SIG-M5 treated with dmso at 0.1 percent for 504 hours (cell line): ENCODE results near the gene TRPM1.

Source experiments
- DNase-seq: peaks from one replicate; lab custom pipeline; 2025; ENCODE audit not compliant: unreplicated experiment; lab: John Stamatoyannopoulos, UW

The TRPM1 gene

GRCh38 chr15:31101262-31102038 is at the start of gene TRPM1:
Gene TRPM1 (minus strand): TSS chr15:31101725. CDS start chr15:31081355, 20,370 bp downstream.
- no peak for DNase-seq

- DNase-seq, result no peak
Observed at GRCh38 chr15:31150732-31151231, 49.3 kb upstream of the TRPM1 start.

GRCh38 chr15:31149987-31150386 is 48.5 kb upstream of the TRPM1 start:
- no peak for DNase-seq

DNA sequence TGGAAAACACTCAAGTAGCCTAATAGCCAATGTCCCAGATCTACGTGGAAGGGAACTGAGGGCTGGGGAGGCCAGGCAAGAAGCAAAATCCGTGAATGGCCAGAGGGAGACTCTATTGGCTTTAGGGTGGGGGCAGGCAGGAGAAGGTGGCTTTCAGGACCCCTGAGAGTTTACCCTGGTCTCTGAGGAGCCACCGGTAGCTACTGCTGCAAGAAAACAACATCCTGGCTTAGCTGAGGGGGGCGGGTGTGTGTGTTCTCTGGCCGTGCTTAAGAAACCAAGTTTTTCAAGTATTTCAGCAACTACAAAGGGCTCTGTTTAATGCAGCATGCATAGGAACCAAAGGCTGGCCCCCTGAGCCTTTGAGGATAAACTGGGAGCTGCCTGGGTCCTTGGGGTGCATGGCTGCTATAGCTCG is 47.6 kb upstream of the TRPM1 start:
- no peak for DNase-seq

DNA sequence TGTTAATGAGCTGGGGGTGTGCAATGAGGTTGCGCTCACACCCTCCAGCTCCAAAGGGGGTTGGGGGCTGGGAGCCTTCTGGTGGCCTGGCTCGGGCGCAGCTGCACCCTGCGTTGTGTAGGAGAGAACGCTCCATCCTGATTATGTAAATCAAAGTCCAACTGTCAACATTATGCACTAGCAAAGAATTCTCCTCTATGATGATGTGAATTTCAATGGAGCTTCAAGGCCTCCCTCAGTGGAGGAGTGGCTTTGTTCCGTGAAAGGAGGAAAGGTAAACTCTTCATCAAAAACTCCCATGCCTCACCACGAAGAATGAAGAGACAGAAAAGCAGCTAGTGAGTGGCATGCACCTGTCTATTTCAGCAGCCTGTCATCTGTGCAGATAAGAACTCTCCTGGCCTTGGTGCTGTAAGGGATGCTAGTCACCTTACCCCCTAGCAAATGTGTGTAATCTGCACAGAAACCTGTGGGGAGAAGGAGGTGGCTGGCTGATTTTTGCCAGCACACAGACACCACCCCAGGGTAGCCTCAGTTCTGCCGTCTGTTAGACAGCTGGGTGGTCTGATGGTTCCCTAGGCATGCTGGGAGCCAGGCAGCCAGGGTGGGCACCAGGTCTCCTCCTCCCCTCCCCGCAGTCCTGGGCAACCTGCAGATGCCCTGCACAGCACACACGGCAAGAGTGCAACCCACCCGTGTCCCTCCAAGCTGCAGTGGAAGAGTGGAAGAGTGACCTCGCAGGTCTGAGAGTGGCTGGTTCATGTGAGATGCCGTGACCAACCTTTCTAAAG is 47.0 kb upstream of the TRPM1 start:
- DNase-seq, result no peak

DNA sequence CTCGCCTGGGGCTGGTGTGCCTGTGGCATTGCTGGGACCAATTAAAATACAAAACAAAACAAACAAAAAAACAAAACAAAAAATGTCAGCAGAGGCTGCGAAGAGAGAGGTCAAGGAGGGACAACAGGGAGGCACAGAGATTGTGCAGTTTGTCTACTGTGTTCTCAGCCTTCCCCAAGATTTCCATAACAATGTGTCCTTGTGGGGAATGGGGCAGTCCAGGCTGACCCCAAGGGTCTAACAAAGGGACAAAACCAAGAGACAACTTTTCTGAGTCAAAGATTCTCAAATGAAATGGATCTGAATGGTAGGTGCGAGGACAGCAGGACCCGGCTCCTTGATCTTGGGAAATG is 46.4 kb upstream of the TRPM1 start:
- DNase-seq, result no peak

- no peak for DNase-seq
Observed at GRCh38 chr15:31147456-31147855, 45.9 kb upstream of the TRPM1 start.

GRCh38 chr15:31145271-31145911 is 43.9 kb upstream of the TRPM1 start:
- DNase-seq, result peak; percentile 3

GRCh38 chr15:31141792-31142191 is 40.3 kb upstream of the TRPM1 start:
- no peak for DNase-seq

DNA sequence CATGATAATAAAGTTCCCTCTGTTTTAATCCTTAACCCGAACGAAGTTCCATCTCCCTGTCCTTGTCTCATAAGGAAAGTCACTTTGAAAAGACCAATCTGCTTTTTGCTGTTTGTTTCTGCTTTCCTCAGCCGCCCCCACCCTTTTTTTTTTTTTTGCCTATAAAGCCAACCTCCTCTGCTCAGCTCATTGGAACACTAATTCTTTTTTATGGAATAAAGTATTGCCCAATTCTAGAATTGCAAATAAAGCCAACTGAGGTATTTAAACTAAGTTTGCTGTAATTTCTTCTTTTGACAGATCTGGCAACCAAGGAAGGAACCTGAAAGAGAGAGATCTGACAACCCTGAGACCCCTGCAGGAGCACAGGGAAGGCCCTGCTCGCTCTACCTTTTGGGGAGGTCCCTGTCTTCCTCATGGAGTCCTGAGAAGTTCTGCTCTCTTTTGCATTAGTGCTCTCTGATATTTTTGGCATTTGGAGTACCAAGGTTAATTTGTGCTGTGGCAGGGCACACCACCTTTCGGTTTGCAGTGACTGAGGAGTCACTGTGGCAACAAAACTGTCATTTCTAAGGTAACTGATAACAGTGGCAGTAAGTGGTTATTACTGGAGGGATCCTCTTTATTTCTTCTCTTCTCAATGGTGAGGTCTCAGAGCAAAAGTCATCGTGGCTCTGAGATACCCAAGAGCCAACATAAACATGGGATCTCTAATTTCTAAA is 35.2 kb upstream of the TRPM1 start:
- DNase-seq, result no peak

DNA sequence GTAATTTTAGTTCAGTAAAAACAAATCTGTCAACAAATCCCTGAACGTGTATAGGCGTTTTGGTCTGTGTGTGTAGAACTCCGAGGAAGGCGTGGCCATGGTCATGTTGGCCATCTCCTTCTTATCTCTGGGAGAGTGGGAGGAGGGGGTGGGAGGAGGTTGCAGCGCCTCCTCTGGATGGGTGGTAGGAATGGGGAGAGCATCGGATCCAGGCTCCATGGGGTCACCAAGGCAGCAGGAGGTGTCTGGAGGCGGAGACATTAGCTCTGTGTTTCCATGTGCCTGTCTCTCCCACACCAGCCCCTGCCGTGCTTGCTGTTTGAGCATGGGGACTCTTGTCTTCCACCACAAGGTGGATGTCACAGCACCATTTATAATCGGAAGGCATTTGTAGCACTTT is 34.5 kb upstream of the TRPM1 start:
- no peak for DNase-seq

DNA sequence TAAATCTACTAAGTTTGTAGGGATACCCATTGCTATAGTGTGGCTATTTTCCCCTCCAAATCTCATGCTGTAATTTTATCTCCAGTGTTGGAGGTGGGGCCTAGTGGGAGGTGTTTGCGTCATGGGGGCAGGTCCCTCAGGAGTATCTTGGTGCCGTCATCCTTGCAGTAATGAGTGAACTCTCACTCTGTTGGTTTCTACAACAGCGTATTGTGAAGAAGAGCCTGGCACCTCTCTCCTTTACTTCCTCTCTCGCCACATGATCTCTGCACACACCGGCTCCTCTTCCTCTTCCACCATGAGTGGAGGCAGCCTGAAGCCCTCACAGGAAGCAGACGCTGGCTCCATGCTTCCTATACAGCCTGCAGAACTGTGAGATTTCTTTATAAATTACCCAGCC is 34.0 kb upstream of the TRPM1 start:
- DNase-seq, result peak; percentile 2

- DNase-seq, result no peak
Observed at GRCh38 chr15:31133890-31134289, 32.4 kb upstream of the TRPM1 start.

- DNase-seq, result no peak
Observed at GRCh38 chr15:31131853-31132375, 30.4 kb upstream of the TRPM1 start.

- no peak for DNase-seq
Observed at GRCh38 chr15:31130576-31131237, 29.2 kb upstream of the TRPM1 start.

GRCh38 chr15:31129769-31130303 is 28.3 kb upstream of the TRPM1 start:
- DNase-seq, result no peak

DNA sequence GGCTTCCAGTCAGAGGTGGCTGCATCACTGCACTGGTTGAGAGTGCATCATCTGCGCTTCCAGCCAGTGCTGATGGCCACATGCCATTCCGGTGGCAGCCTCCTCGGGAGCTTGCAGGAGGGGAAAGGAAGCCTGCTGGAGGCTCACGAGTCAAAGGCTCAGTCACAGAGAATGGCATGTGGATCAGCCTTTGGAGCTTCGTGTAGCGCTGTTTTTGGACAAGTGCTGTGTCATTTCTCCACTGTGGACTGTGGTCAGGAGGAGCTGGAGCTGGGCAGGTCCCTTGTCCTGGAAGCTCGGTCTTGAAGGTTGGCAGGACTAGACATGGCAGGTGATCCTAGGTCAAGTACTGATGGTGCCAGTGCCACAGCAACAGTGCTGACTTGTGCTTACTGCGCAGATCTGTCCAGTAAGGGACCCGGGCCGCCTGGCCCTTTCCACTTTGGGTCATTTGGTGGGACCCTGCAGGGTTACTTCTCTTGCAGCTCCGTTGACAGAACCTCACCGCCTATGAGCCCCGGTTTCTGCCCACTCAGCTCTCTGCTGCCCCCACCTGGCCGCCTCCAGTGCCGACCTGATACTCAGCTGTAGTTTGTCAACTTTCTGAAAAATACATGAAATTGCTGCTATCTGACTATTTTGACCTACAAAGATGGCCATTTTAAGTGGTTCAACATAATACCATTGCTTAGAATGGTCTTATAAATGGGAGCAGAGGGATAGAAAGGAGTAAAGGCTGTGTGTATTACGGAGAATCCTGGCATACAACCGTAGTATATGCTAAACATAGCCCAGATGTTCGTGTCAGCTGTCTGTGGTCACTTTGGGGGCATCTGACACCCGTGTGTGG is 27.6 kb upstream of the TRPM1 start:
- peak; percentile 43 for DNase-seq

- DNase-seq, result no peak
Observed at GRCh38 chr15:31128477-31128876, 27.0 kb upstream of the TRPM1 start.

DNA sequence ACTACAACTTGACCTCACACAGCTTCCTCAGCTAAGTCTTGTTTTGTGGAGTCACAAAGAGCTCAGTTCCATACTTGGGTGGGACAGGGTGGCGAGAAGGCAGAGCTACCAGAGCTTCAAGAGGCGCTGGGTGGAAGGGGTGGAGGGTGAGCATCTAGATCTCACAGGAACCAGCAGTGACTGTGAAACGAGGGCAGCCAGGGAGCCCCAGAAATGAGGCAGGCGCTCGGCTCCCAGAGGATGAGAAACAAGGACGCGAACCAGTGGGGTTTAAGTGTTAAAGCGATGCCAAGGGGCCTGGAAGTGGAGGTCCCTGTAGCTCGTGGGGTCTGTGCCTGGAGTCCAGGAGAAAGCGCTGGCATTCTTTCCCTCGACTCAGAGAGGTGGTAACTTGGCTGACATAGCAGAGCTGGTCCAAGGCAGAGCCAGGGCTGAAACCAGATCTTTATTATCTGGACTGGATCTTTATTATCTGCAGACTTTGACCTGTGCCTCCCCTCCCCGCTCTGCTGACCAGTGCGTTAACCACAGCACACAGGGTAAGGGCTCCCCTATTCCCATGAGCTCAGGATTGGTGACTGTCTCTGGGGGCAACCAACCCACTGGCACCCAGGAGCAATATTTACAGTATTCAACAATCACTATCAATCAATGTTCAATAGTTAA is 26.2 kb upstream of the TRPM1 start:
- DNase-seq, result no peak
